RPMI7951 (cell line): ENCODE results near the gene CLEC10A. TPM values are rescaled to one million over a fixed set of nuclear protein-coding genes. Genes with fewer than 3 reads are reported as not detected.
"Not testable (repeated sequence)": the region's sequence is repeated elsewhere in the genome, so short reads cannot be mapped to it uniquely, and the experiment has no call there.

Source experiments
- DNase-seq: peaks from one replicate; pipeline ENCODE4 v3.0.0-alpha.2; 2012; ENCODE audit warnings: low read depth
- total RNA-seq: library from RNA; depleted of rRNA; stranded (reverse); fragments of >200 nt; shearing (Covaris generic); gene quantifications from 2 replicates; pipeline ENCODE4 v1.2.3, GENCODE V29; 2014; rRNA removed

Gene CLEC10A
- total RNA-seq: not detected in 2 replicates

- DNase-seq: no peak
Measured at GRCh38 chr17:7079581-7080455, at the start of gene CLEC10A. CLEC10A (minus strand) TSS chr17:7080251; CDS start chr17:7078812, 1,439 bp downstream.

- DNase-seq: no peak
Measured at GRCh38 chr17:7129311-7129710, 49.3 kb upstream of the CLEC10A start.

- DNase-seq: no peak
Measured at GRCh38 chr17:7128160-7128559, 48.1 kb upstream of the CLEC10A start.

- not testable (repeated sequence) for DNase-seq
Measured at GRCh38 chr17:7127501-7127900, 47.5 kb upstream of the CLEC10A start.

- not testable (repeated sequence) for DNase-seq
Measured at GRCh38 chr17:7126386-7126785, 46.3 kb upstream of the CLEC10A start.

- DNase-seq: no peak
Measured at GRCh38 chr17:7124923-7125322, 44.9 kb upstream of the CLEC10A start.

GRCh38 chr17:7123844-7124243 is 43.8 kb upstream of the CLEC10A start:
- no peak for DNase-seq

GRCh38 chr17:7122381-7122780 is 42.3 kb upstream of the CLEC10A start:
- DNase-seq: no peak

- DNase-seq: not testable (repeated sequence)
Measured at GRCh38 chr17:7120635-7121034, 40.6 kb upstream of the CLEC10A start.

- no peak for DNase-seq
Measured at GRCh38 chr17:7120123-7120522, 40.1 kb upstream of the CLEC10A start.

GRCh38 chr17:7119314-7119713 is 39.3 kb upstream of the CLEC10A start:
- no peak for DNase-seq

GRCh38 chr17:7114875-7115614 is 35.0 kb upstream of the CLEC10A start:
- DNase-seq: no peak

- DNase-seq: no peak
Measured at GRCh38 chr17:7114241-7114874, 34.3 kb upstream of the CLEC10A start, which contains the start of gene ASGR2. ASGR2 (minus strand) TSS chr17:7114822; CDS start chr17:7114240, 582 bp downstream.

GRCh38 chr17:7113273-7114071 is 33.4 kb upstream of the CLEC10A start:
- DNase-seq: no peak

- no peak for DNase-seq
Measured at GRCh38 chr17:7112510-7113108, 32.6 kb upstream of the CLEC10A start.

- no peak for DNase-seq
Measured at GRCh38 chr17:7111784-7112509, 31.9 kb upstream of the CLEC10A start.

- DNase-seq: no peak
Measured at GRCh38 chr17:7110617-7111306, 30.7 kb upstream of the CLEC10A start.

GRCh38 chr17:7109461-7110322 is 29.6 kb upstream of the CLEC10A start:
- DNase-seq: no peak

- DNase-seq: no peak
Measured at GRCh38 chr17:7108981-7109380, 28.9 kb upstream of the CLEC10A start.
